HG02938 (cell line): ENCODE measurements around the gene MYH3.

ENCODE experiments used
- ATAC-seq: cut with Tn5 transposase; IDR thresholded peaks from one replicate; pipeline ENCODE4 v1.9.1; 2021; ENCODE audit warnings: mild to moderate bottlenecking, moderate library complexity; ENCODE audit not compliant: unreplicated experiment

MYH3 gene

GRCh38 chr17:10614536-10615155, 42.5 kb downstream of the MYH3 start:
- ATAC-seq = no peak

GRCh38 chr17:10613775-10614513, 43.2 kb downstream of the MYH3 start:
- ATAC-seq = no peak

GRCh38 chr17:10612957-10613744, 44.0 kb downstream of the MYH3 start:
- ATAC-seq = no peak

GRCh38 chr17:10610884-10611283, 46.2 kb downstream of the MYH3 start:
- no peak for ATAC-seq

DNA sequence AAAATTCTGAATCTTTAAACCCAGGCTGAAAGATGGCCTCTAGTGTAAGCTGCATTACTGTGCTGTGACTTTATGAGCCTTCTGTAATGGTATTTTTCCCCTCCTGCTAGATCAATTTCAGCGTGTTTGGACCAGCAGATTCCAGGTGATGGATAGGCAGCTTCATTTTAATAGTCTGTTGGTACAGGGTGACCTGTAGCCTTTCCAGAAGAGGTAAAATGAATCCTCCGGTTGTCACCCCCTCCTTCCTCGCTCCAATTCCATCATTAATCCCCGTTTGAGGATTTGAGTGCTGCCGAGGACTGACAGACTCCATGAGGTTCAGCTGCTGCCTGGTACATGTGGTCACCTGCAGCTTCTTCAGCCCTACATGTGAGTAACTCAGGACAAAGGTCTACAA, 48.9 kb downstream of the MYH3 start:
- no peak for ATAC-seq

DNA sequence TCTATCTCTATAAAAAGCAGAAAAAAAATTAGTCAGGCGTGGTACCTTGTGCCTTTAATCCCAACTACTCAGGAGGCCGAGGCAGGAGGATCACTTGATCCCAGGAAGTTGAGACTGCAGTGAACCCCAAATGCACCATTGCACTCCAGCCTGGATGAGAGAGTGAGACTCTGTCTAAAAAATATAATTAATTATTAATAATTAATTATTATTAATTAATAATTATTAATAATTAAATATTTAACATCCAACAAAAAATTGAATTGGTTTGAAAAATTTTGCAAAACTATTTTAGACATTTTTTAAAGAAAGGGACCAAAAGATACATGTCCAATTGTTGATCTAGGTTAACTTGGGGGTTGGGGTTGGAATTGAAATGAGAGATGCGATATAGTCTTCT, 51.0 kb downstream of the MYH3 start:
- no peak for ATAC-seq

DNA sequence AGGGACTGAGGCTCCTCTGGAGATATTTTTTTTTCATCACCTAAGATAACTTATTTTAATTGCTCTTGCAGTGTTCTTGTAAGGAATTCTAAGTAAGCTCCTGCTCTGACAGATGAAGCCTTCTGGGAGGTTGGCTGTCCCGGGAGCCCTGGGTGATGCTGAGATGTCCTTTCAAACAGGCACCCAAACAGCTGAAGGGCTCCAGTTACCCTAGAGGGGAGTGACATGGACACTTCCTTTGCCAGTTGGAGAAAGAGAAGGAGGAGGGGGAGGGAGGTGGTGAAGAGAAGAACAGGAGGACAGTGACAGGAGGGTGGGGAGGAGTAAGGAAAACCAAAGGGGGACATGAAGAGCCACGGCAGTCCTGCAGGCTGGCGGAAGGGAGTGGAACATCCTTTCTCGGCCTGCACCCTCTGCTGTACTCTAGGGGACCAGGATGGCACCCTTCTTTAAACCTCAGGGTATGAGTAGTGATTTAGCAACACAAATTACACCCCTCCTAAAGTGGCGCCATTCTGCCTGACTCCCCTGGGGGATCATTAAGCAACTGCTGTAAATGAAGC, 51.8 kb downstream of the MYH3 start:
- ATAC-seq = no peak

DNA sequence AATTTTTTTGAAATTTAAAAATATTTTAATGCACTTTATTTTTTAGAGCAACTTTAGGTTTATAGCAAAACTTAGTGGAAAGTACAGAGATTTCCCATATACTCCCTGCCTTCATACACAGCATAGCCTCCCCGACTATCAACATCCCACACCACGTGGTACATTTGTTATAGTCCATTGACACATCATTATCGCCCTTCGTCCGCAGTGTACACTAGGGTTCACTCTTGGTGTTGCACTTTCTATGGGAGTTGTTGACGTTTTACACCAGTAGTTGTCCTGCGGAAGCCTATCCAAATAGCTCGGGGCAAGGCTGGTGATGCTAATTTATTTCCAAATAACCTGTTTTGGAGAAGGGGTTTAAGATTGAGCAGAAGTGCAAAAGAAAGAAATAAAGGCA, 52.6 kb downstream of the MYH3 start:
- ATAC-seq = no peak

DNA sequence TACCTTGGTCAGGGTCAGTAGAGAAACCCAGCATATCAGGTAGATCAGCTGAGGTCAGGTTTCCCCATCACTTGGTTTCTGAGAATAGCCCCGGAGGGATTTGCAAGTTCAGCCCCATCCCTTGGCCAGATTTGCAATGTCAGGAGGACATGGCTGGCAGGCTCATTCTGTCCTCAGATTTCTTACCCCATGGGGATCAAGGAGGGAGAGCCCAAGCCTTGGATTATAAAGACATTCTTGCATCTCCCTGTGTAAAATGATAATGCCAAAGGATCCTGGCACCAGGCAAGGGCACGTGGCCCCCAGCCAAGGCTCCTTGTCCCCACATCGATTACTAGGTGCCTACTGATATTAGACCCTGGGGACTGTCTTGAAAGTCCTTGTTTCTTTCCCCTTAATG, 53.2 kb downstream of the MYH3 start:
- no peak for ATAC-seq

DNA sequence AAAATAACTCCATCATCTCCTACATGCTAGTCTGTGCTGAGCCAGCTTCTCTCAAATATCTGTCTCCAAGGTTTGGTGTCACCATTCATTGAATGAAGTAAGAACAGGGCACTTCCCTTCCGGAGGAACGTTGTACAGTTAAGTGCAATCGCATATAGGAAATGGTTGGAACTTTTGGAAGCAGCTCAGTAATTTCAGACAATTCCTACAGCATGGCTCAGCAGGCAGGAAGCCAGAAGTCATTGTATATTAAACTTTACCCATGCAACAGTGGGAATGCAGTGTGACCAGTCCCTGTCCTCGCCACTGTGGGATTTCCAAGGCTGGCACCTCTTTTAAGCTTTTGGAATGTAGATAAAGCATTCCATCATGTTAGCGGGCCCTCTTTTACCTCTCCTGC, 56.5 kb downstream of the MYH3 start:
- ATAC-seq = no peak

- ATAC-seq = no peak
Observed at GRCh38 chr17:10598621-10599020, 58.5 kb downstream of the MYH3 start.

GRCh38 chr17:10589553-10590145, 67.5 kb downstream of the MYH3 start:
- no peak for ATAC-seq

DNA sequence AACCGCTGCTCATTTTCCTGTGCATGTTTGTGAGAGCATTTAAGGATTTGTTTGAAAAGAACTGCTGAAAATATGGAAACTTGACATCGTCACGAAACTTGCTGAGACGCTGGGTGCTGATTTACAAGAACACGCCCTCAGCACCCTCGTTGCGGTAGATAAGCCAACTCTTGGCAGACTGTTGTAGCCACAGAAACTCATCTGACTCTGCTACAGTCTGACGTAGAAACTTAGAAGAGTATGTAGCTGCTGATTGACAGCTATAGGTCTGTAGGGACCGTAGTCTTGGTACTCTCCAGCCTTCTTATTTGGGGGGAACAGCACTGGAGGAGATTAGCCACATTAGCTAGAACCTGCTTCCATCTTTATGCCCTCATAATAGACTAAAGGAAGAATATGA, 71.6 kb downstream of the MYH3 start:
- no peak for ATAC-seq

DNA sequence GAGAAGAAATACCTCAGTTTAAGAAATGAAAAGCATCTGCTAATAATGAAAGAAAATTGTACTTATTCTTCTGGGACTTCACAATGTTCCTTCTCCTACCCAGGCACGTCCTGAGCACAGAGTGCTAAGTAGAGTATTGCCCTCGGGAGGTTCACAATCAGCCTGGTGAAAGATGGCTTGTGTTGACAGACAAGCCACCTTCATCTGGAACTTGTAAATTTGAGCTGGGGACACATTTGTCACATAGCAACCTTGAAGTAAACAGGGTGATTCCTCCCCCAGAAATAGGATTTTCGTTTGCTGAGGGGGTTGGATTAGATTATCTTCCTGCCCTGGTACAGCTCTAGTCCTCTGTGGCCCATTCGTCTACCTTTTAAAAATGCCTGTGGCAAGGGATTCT, 73.3 kb downstream of the MYH3 start:
- no peak for ATAC-seq

DNA sequence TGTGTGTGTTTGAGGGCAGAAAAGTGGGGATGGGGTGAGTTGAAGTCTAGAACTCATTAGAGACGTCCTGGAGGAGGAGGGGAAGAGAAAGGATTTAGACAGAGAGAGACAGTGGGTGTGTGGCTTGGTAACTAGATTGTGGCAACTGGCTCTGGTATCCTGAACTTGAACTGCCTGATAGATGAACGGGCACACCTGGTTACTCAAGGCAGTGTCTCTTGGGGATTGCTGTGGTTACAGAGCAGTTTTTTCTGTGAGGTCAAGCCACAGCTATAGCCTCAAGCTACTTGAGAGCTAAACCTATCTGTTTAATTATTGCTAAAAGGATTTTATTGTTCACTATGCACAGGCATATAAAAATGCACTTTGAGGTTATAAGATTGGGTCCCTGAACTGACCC, 77.8 kb downstream of the MYH3 start:
- ATAC-seq = no peak
